ENCODE data around the gene SSBP2.
"Not testable (repeated sequence)": the region's sequence is repeated elsewhere in the genome, so short reads cannot be mapped to it uniquely, and the experiment has no call there.

Gene SSBP2

GRCh38 chr5:81516091-81516490 is 234.8 kb downstream of the SSBP2 start:
- TF ChIP-seq CTCF (IDR thresholded peaks at IDR 0.05; ENCODE audit: insufficient read depth, low read depth, low read length, missing control alignments): no peak
- DNase-seq (ENCODE audit: low read depth): no peak
- H3K4me3 ChIP-seq (ENCODE audit: low read length): no peak overlapping the region

GRCh38 chr5:81513982-81514381 is 236.9 kb downstream of the SSBP2 start:
- peak; percentile 17 for TF ChIP-seq CTCF (IDR thresholded peaks at IDR 0.05; ENCODE audit: insufficient read depth, low read depth, low read length, missing control alignments)
- no peak overlapping the region for H3K4me3 ChIP-seq (ENCODE audit: low read length)
- peak; percentile 18 for DNase-seq (ENCODE audit: low read depth)

GRCh38 chr5:81513473-81513872 is 237.4 kb downstream of the SSBP2 start:
- TF ChIP-seq CTCF (IDR thresholded peaks at IDR 0.05; ENCODE audit: insufficient read depth, low read depth, low read length, missing control alignments): no peak
- no peak overlapping the region for H3K4me3 ChIP-seq (ENCODE audit: low read length)

GRCh38 chr5:81506900-81507588 is 243.9 kb downstream of the SSBP2 start:
- TF ChIP-seq CTCF (IDR thresholded peaks at IDR 0.05; ENCODE audit: insufficient read depth, low read depth, low read length, missing control alignments): peak; percentile 89
- DNase-seq (ENCODE audit: low read depth): peak; percentile 80
- H3K4me3 ChIP-seq (ENCODE audit: low read length): no peak overlapping the region

More at GRCh38 chr5:81513473-81513872, 237.4 kb downstream of the SSBP2 start:
- DNase-seq (ENCODE audit: low read depth): no peak

- no peak for DNase-seq (ENCODE audit: low read depth)
- no peak for TF ChIP-seq CTCF (IDR thresholded peaks at IDR 0.05; ENCODE audit: insufficient read depth, low read depth, low read length, missing control alignments)
- H3K4me3 ChIP-seq (ENCODE audit: low read length): no peak overlapping the region
Measured at GRCh38 chr5:81506378-81506777, 244.5 kb downstream of the SSBP2 start.

- no peak for DNase-seq (ENCODE audit: low read depth)
- H3K4me3 ChIP-seq (ENCODE audit: low read length): no peak overlapping the region
- no peak for TF ChIP-seq CTCF (IDR thresholded peaks at IDR 0.05; ENCODE audit: insufficient read depth, low read depth, low read length, missing control alignments)
Measured at GRCh38 chr5:81505672-81506071, 245.2 kb downstream of the SSBP2 start.

GRCh38 chr5:81503602-81504001 is 247.3 kb downstream of the SSBP2 start:
- H3K4me3 ChIP-seq (ENCODE audit: low read length); DNase-seq (ENCODE audit: low read depth): not testable (repeated sequence)

Measured in epithelial cell of esophagus (primary cell).